ENCODE results near the gene SLC7A8. TPM values are rescaled to one million over a fixed set of nuclear protein-coding genes. Genes with fewer than 3 reads are reported as not detected.

SLC7A8 gene
- total and polyA plus RNA-seq, 9 donors, result 45.9 to 161 (median 95.4) TPM

- no peaks in the 10 kb centered on the region for H3K9me3 ChIP-seq
- WGBS, 3 donors, result 88 to 89% (median 89%) methylated on average over 11 of the region's 11 CpGs
- no peak for TF ChIP-seq EP300 (IDR thresholded peaks at IDR 0.05)
- no peak for TF ChIP-seq POLR2A (IDR thresholded peaks at IDR 0.05)
- TF ChIP-seq CTCF (IDR thresholded peaks at IDR 0.05), result no peak
- H3K4me1 ChIP-seq (ENCODE audit: insufficient read depth), result peaks cover 2% of the 10 kb centered on the region
- H3K27me3 ChIP-seq, result no peaks in the 10 kb centered on the region
- no peak overlapping the region for H3K4me3 ChIP-seq
- DNase-seq, result no peak
- intact Hi-C loops (cut with DNase I), result no loop called here
- no peaks in the 10 kb centered on the region for H3K36me3 ChIP-seq
- H3K27ac ChIP-seq, result no peak overlapping the region
Measured at GRCh38 chr14:23137192-23137812, 46.2 kb downstream of the SLC7A8 start.

- intact Hi-C loops (cut with DNase I), result no loop called here
- Histone ChIP-seq H3K36me3 (no peaks in the 10 kb centered on the region), H3K27me3 (no peaks in the 10 kb centered on the region), H3K4me3 (no peak overlapping the region), H3K4me1 (ENCODE audit: insufficient read depth) (no peaks in the 10 kb centered on the region), H3K27ac (no peak overlapping the region), H3K9me3 (no peaks in the 10 kb centered on the region)
- TF ChIP-seq CTCF (IDR thresholded peaks at IDR 0.05) (no peak), EP300 (IDR thresholded peaks at IDR 0.05) (no peak), POLR2A (IDR thresholded peaks at IDR 0.05) (no peak)
- no peak for DNase-seq
- 91 to 94% (median 93%) methylated on average over 16 of the region's 16 CpGs for WGBS, 3 donors
Measured at GRCh38 chr14:23136566-23137133, 46.8 kb downstream of the SLC7A8 start.

GRCh38 chr14:23132970-23133369 is 50.5 kb downstream of the SLC7A8 start:
- Histone ChIP-seq H3K4me3 (no peak overlapping the region), H3K27ac (no peak overlapping the region), H3K27me3 (no peaks in the 10 kb centered on the region), H3K4me1 (ENCODE audit: insufficient read depth) (no peaks in the 10 kb centered on the region), H3K9me3 (no peaks in the 10 kb centered on the region), H3K36me3 (no peaks in the 10 kb centered on the region)
- 89 to 93% (median 93%) methylated on average over 8 of the region's 8 CpGs for WGBS, 3 donors
- TF ChIP-seq CTCF (IDR thresholded peaks at IDR 0.05) (no peak), POLR2A (IDR thresholded peaks at IDR 0.05) (no peak), EP300 (IDR thresholded peaks at IDR 0.05) (no peak)
- intact Hi-C loops (cut with DNase I), result no loop called here
- DNase-seq, result no peak

- no peak for DNase-seq
- 88 to 92% (median 92%) methylated on average over 5 of the region's 5 CpGs for WGBS, 3 donors
- no peak for TF ChIP-seq EP300 (IDR thresholded peaks at IDR 0.05)
- TF ChIP-seq POLR2A (IDR thresholded peaks at IDR 0.05), result no peak
- TF ChIP-seq CTCF (IDR thresholded peaks at IDR 0.05), result no peak
- intact Hi-C loops (cut with DNase I), result no loop called here
- H3K27me3 ChIP-seq, result no peaks in the 10 kb centered on the region
- no peaks in the 10 kb centered on the region for H3K36me3 ChIP-seq
- no peaks in the 10 kb centered on the region for H3K4me1 ChIP-seq (ENCODE audit: insufficient read depth)
- H3K4me3 ChIP-seq, result no peak overlapping the region
- no peaks in the 10 kb centered on the region for H3K9me3 ChIP-seq
- no peak overlapping the region for H3K27ac ChIP-seq
Measured at GRCh38 chr14:23131482-23131881, 52.0 kb downstream of the SLC7A8 start.
